ENCODE measurements around the gene NDE1.
A peak's percentile ranks its signal among the peaks of the same experiment; 100 is the strongest.
"Not testable (repeated sequence)": the region's sequence is repeated elsewhere in the genome, so short reads cannot be mapped to it uniquely, and the experiment has no call there.

NDE1 gene

DNA sequence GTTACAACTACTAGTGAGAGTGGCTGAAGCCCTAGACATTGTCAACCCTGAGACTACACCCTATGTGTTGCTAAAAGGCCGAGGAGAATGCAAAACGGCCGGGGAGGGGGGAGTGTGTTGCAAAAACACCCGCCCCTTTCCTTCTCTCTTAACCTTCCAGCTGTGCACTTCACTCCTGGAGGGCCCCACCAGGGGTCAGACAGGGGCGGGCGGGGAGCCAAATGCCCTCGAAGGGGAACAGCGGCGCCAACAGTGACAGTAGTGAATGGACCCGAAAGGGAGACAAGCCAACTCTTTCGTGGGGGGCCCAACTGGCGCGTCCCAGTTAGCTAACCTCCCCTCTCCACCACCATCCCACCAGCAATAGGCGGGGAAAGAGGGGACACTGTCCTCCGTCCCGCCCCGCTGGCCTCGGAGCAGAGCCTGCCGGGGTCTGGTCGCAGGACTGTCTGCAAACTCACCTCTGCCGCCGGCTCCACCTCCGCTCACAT is 7.4 kb upstream of the NDE1 start:
- H4K8ac ChIP-seq (ENCODE audit: low read depth, low read length): no peak overlapping the region
- no peaks in the 10 kb centered on the region for H3K27me3 ChIP-seq (ENCODE audit: insufficient read depth, low read length, poor library complexity)
- peak overlapping the region; percentile 57 for H3K18ac ChIP-seq (ENCODE audit: low read length)
- peaks cover 2% of the 10 kb centered on the region for H3K36me3 ChIP-seq (ENCODE audit: control insufficient read depth, insufficient read depth, low read length)
- no peak overlapping the region for H2BK5ac ChIP-seq (ENCODE audit: low read length)
- H3K27ac ChIP-seq (ENCODE audit: low read depth, low read length): peak overlapping the region; percentile 83
- peak overlapping the region; percentile 96 for H3K56ac ChIP-seq (ENCODE audit: low read length)
- H3K79me1 ChIP-seq (ENCODE audit: low read length): peaks cover 8% of the 10 kb centered on the region
- peak overlapping the region; percentile 94 for H3K4me3 ChIP-seq (ENCODE audit: low read length)
- H3K9ac ChIP-seq (ENCODE audit: low read length): peak overlapping the region; percentile 94
- no peak overlapping the region for H2BK120ac ChIP-seq (ENCODE audit: low read depth, low read length)
- peaks cover 16% of the 10 kb centered on the region for H3K79me2 ChIP-seq (ENCODE audit: control insufficient read depth, insufficient read depth, low read length)
- no CpG with 5 or more reads among the region's 23 CpGs for WGBS (ENCODE audit: extremely low coverage, insufficient coverage, low lambda C conversion rate)
- H3K23ac ChIP-seq (ENCODE audit: low read length): no peak overlapping the region
- H2BK15ac ChIP-seq (replicated peaks; ENCODE audit: low read depth): no peak overlapping the region
- H3K4me1 ChIP-seq (ENCODE audit: control insufficient read depth, low read depth, low read length): peaks cover 2% of the 10 kb centered on the region
- no peak overlapping the region for H3K4ac ChIP-seq (ENCODE audit: low read depth, low read length)
- H2AK5ac ChIP-seq (ENCODE audit: low read length): no peak overlapping the region
- DNase-seq: peak; percentile 82
- peak overlapping the region; percentile 34 for H3K4me2 ChIP-seq (ENCODE audit: low read length)
- no peak overlapping the region for H4K5ac ChIP-seq (ENCODE audit: low read length)

DNA sequence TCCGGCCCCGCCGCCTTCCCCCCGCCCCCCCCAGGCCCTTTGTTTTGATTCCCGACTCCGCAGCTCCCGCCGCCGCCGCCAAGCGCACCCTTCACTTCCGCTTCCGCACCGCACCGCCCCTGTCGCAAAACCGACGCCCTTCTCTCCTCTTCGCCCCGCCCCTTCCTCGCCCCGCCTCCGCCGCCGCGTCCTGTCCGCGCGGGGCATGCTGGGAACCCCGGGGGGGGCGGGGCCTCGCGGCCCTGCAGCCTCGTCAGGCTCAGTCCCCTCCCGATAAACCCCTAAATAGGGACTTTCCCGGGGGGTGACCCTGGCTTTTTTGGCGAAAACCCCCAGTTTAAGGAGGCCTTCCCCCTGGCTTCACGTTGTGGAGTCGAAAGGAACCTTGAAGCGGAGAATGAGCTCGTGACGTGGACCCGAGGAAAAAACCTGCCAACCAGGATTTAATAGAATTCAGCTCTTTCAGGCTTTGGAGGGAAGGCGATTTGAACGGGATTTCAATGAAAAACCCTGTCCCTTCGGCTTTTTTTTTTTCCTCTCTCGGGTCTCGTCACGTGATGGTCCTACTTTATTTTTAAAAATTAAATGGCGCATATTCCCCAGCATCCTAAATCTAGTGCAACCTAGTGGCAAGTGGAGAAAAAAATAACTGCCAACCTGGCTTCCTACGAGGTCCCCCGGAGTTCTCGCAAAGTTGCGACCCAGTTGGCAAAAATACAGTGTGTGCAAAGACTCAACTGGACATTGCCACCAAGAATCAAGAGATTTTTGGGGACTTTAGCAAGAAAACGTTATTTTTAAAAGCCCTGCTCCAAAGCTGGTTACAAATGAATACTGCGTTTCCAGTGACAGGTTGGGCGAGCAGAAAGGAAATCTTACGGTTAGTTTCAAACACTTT is 6.7 kb upstream of the NDE1 start, which contains the start of gene MARF1:
MARF1 (minus strand) TSS at position 107 of the 898 bp plus-strand sequence. CDS start 3,921 bp downstream, outside the sequence.
- no peak within 1 kb of the TSS for H3K23ac ChIP-seq (ENCODE audit: low read length)
- no peaks in the 10 kb centered on the region for H3K27me3 ChIP-seq (ENCODE audit: insufficient read depth, low read length, poor library complexity)
- H4K5ac ChIP-seq (ENCODE audit: low read length): peak within 1 kb of the TSS; percentile 64
- H2BK5ac ChIP-seq (ENCODE audit: low read length): peak within 1 kb of the TSS; percentile 57
- DNase-seq: peak; percentile 98
- WGBS (ENCODE audit: extremely low coverage, insufficient coverage, low lambda C conversion rate): no CpG with 5 or more reads among the region's 58 CpGs
- peak within 1 kb of the TSS; percentile 41 for H4K8ac ChIP-seq (ENCODE audit: low read depth, low read length)
- H2BK120ac ChIP-seq (ENCODE audit: low read depth, low read length): peak within 1 kb of the TSS; percentile 99
- H3K9ac ChIP-seq (ENCODE audit: low read length): peak within 1 kb of the TSS; percentile 96
- peak within 1 kb of the TSS; percentile 99 for H3K18ac ChIP-seq (ENCODE audit: low read length)
- peak within 1 kb of the TSS; percentile 36 for H2BK15ac ChIP-seq (replicated peaks; ENCODE audit: low read depth)
- H3K4me1 ChIP-seq (ENCODE audit: control insufficient read depth, low read depth, low read length): peaks cover 2% of the 10 kb centered on the region
- peak within 1 kb of the TSS; percentile 84 for H3K4me2 ChIP-seq (ENCODE audit: low read length)
- peaks cover 2% of the 10 kb centered on the region for H3K36me3 ChIP-seq (ENCODE audit: control insufficient read depth, insufficient read depth, low read length)
- H3K79me2 ChIP-seq (ENCODE audit: control insufficient read depth, insufficient read depth, low read length): peaks cover 16% of the 10 kb centered on the region
- peaks cover 8% of the 10 kb centered on the region for H3K79me1 ChIP-seq (ENCODE audit: low read length)
- peak within 1 kb of the TSS; percentile 83 for H3K27ac ChIP-seq (ENCODE audit: low read depth, low read length)
- no peak within 1 kb of the TSS for H2AK5ac ChIP-seq (ENCODE audit: low read length)
- peak within 1 kb of the TSS; percentile 98 for H3K4ac ChIP-seq (ENCODE audit: low read depth, low read length)
- peak within 1 kb of the TSS; percentile 96 for H3K56ac ChIP-seq (ENCODE audit: low read length)
- peak within 1 kb of the TSS; percentile 94 for H3K4me3 ChIP-seq (ENCODE audit: low read length)

DNA sequence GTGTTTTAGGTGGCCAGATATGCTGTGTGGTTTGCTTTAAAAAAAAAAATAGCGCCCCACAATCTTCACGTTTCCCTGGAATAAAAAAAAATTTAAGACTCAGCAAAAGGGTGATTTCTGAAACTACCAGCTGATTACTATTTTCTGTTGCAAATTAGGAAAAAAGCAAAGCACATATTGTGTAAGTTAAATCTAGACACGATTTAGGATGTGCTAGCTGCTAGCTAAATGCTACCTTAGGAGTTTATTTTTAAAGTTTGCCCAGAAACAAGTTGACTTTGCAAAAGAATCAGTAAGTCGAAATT is 6.1 kb upstream of the NDE1 start:
- H4K8ac ChIP-seq (ENCODE audit: low read depth, low read length): no peak overlapping the region
- H3K4me1 ChIP-seq (ENCODE audit: control insufficient read depth, low read depth, low read length): peaks cover 2% of the 10 kb centered on the region
- no peak overlapping the region for H2BK120ac ChIP-seq (ENCODE audit: low read depth, low read length)
- H3K79me2 ChIP-seq (ENCODE audit: control insufficient read depth, insufficient read depth, low read length): peaks cover 16% of the 10 kb centered on the region
- peak overlapping the region; percentile 36 for H2BK15ac ChIP-seq (replicated peaks; ENCODE audit: low read depth)
- no peak overlapping the region for H3K23ac ChIP-seq (ENCODE audit: low read length)
- no peak for DNase-seq
- peak overlapping the region; percentile 84 for H3K4me2 ChIP-seq (ENCODE audit: low read length)
- no peak overlapping the region for H3K4ac ChIP-seq (ENCODE audit: low read depth, low read length)
- peak overlapping the region; percentile 64 for H4K5ac ChIP-seq (ENCODE audit: low read length)
- no peaks in the 10 kb centered on the region for H3K27me3 ChIP-seq (ENCODE audit: insufficient read depth, low read length, poor library complexity)
- H3K36me3 ChIP-seq (ENCODE audit: control insufficient read depth, insufficient read depth, low read length): peaks cover 1% of the 10 kb centered on the region
- H3K79me1 ChIP-seq (ENCODE audit: low read length): peaks cover 8% of the 10 kb centered on the region
- H3K18ac ChIP-seq (ENCODE audit: low read length): no peak overlapping the region
- no peak overlapping the region for H3K27ac ChIP-seq (ENCODE audit: low read depth, low read length)
- H3K56ac ChIP-seq (ENCODE audit: low read length): peak overlapping the region; percentile 92
- H3K4me3 ChIP-seq (ENCODE audit: low read length): no peak overlapping the region
- no peak overlapping the region for H2AK5ac ChIP-seq (ENCODE audit: low read length)
- H2BK5ac ChIP-seq (ENCODE audit: low read length): no peak overlapping the region
- WGBS (ENCODE audit: extremely low coverage, insufficient coverage, low lambda C conversion rate): no CpG with 5 or more reads among the region's 4 CpGs
- H3K9ac ChIP-seq (ENCODE audit: low read length): peak overlapping the region; percentile 96

DNA sequence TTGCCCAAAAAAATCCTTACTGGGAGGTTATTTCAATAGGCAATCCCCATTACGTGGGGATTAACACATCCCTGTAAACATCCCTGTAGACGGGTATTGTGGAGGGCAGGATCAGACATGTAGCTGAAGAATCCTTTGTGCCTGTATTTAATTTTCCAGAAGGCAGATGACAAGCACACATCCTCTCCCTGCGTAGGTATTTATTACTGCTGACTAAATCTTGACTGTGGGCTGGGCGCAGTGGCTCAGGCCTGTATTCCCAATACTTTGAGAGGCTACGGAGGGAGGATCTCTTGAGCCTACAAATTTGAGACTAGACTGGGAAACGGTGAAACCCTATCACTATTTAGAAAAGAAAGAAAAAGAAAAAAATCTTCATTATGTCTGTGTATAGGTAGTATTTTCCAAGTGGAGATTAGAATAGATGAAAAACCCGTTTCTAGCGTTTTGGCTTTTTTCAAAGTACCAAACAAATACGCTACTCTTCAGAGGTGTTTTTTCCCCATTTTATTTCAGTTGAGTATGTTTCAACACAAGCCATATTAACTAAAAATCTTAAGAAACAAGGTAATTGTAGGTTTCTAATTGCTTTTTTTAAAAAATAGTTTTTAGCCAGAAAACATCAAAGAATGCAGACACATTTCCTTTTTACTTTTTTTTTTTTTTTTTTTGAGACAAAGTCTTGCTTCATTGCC is 5.6 kb upstream of the NDE1 start:
- H3K4me3 ChIP-seq (ENCODE audit: low read length): no peak overlapping the region
- H2BK5ac ChIP-seq (ENCODE audit: low read length): no peak overlapping the region
- peaks cover 2% of the 10 kb centered on the region for H3K4me1 ChIP-seq (ENCODE audit: control insufficient read depth, low read depth, low read length)
- WGBS (ENCODE audit: extremely low coverage, insufficient coverage, low lambda C conversion rate): no CpG with 5 or more reads among the region's 9 CpGs
- H2BK15ac ChIP-seq (replicated peaks; ENCODE audit: low read depth): peak overlapping the region; percentile 36
- H3K36me3 ChIP-seq (ENCODE audit: control insufficient read depth, insufficient read depth, low read length): no peaks in the 10 kb centered on the region
- no peak overlapping the region for H3K4ac ChIP-seq (ENCODE audit: low read depth, low read length)
- no peak overlapping the region for H3K23ac ChIP-seq (ENCODE audit: low read length)
- H3K4me2 ChIP-seq (ENCODE audit: low read length): no peak overlapping the region
- peak overlapping the region; percentile 62 for H3K27ac ChIP-seq (ENCODE audit: low read depth, low read length)
- no peak overlapping the region for H2AK5ac ChIP-seq (ENCODE audit: low read length)
- H3K9ac ChIP-seq (ENCODE audit: low read length): peak overlapping the region; percentile 96
- H2BK120ac ChIP-seq (ENCODE audit: low read depth, low read length): no peak overlapping the region
- no peak overlapping the region for H4K8ac ChIP-seq (ENCODE audit: low read depth, low read length)
- H3K18ac ChIP-seq (ENCODE audit: low read length): no peak overlapping the region
- H3K56ac ChIP-seq (ENCODE audit: low read length): peak overlapping the region; percentile 25
- H4K5ac ChIP-seq (ENCODE audit: low read length): no peak overlapping the region
- peak; percentile 5 for DNase-seq
- H3K79me1 ChIP-seq (ENCODE audit: low read length): peaks cover 8% of the 10 kb centered on the region
- peaks cover 16% of the 10 kb centered on the region for H3K79me2 ChIP-seq (ENCODE audit: control insufficient read depth, insufficient read depth, low read length)
- no peaks in the 10 kb centered on the region for H3K27me3 ChIP-seq (ENCODE audit: insufficient read depth, low read length, poor library complexity)

DNA sequence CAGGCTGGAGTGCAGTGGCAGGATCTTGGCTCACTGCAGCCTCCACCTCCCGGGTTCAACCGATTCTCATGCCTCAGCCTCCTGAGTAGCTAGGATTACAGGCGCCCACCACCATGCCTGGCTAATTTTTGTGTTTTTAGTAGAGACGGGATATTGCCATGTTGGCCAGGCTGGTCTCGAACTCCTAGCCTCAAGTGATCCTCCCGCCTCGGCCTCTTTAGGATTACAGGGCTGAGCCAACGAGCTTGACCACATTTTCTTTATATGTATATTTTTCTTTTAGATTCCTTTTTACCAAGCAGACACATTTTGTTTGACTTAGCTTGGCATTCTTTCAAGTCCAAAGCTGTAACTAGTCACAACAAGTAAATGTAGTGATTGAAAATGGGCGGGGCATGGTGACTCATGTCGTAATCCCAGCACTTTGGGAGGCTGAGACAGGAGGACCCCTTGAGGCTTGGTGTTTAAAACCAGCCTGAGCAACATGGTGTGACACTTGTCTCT is 5.0 kb upstream of the NDE1 start:
- not testable (repeated sequence) for H3K27me3 ChIP-seq (ENCODE audit: insufficient read depth, low read length, poor library complexity); H3K18ac ChIP-seq (ENCODE audit: low read length); H2BK5ac ChIP-seq (ENCODE audit: low read length); H4K5ac ChIP-seq (ENCODE audit: low read length); H3K4me2 ChIP-seq (ENCODE audit: low read length); H2BK15ac ChIP-seq (replicated peaks; ENCODE audit: low read depth); H3K79me1 ChIP-seq (ENCODE audit: low read length); H3K4me1 ChIP-seq (ENCODE audit: control insufficient read depth, low read depth, low read length); H2BK120ac ChIP-seq (ENCODE audit: low read depth, low read length); H3K36me3 ChIP-seq (ENCODE audit: control insufficient read depth, insufficient read depth, low read length); H3K56ac ChIP-seq (ENCODE audit: low read length); H3K4me3 ChIP-seq (ENCODE audit: low read length); H3K4ac ChIP-seq (ENCODE audit: low read depth, low read length); H2AK5ac ChIP-seq (ENCODE audit: low read length); H3K27ac ChIP-seq (ENCODE audit: low read depth, low read length); H4K8ac ChIP-seq (ENCODE audit: low read depth, low read length); H3K23ac ChIP-seq (ENCODE audit: low read length); H3K9ac ChIP-seq (ENCODE audit: low read length)
- peaks cover 16% of the 10 kb centered on the region for H3K79me2 ChIP-seq (ENCODE audit: control insufficient read depth, insufficient read depth, low read length)
- WGBS (ENCODE audit: extremely low coverage, insufficient coverage, low lambda C conversion rate): no CpG with 5 or more reads among the region's 10 CpGs
- peak; percentile 70 for DNase-seq
